ENCODE data around the gene HSPB9. TPM values are rescaled to one million over a fixed set of nuclear protein-coding genes. Genes with fewer than 3 reads are reported as not detected.

HSPB9 gene
- polyA plus RNA-seq, 1 experiment, result not detected

GRCh38 chr17:42078396-42079043 lies 44.1 kb upstream of the HSPB9 start:
- Histone ChIP-seq H3K27me3 (ENCODE audit: control insufficient read depth, insufficient read depth, low read length) (peaks cover 14% of the 10 kb centered on the region), H3K36me3 (ENCODE audit: control insufficient read depth, insufficient read depth, low read length) (no peaks in the 10 kb centered on the region), H3K4me3 (ENCODE audit: low read depth, low read length) (no peak overlapping the region)
- TF ChIP-seq CTCF (IDR thresholded peaks at IDR 0.05; ENCODE audit: insufficient read depth, low read depth, low read length), result no peak
- no peak for DNase-seq (ENCODE audit: low read depth)
- POLR2A ChIA-PET, result no interaction called here
- CTCF ChIA-PET, result interaction anchor here (0.6 to 4.0 kb wide), 3 partner anchors 12 to 225 kb away, joined by 3 to 23 read pairs (median 3); no protein-coding TSS in a partner anchor

- POLR2A ChIA-PET, result no interaction called here
- no peak for TF ChIP-seq CTCF (IDR thresholded peaks at IDR 0.05; ENCODE audit: insufficient read depth, low read depth, low read length)
- no peak overlapping the region for H3K4me3 ChIP-seq (ENCODE audit: low read depth, low read length)
- no peak for DNase-seq (ENCODE audit: low read depth)
- CTCF ChIA-PET, result interaction anchor here (0.6 to 4.0 kb wide), 3 partner anchors 13 to 116 kb away, joined by 3 to 23 read pairs (median 6); no protein-coding TSS in a partner anchor
- no peaks in the 10 kb centered on the region for H3K36me3 ChIP-seq (ENCODE audit: control insufficient read depth, insufficient read depth, low read length)
- H3K27me3 ChIP-seq (ENCODE audit: control insufficient read depth, insufficient read depth, low read length), result peaks cover 11% of the 10 kb centered on the region
These were observed 43.1 kb upstream of the HSPB9 start for GRCh38 chr17:42079541-42079940.

GRCh38 chr17:42081516-42082129 lies 41.0 kb upstream of the HSPB9 start:
- no peak for DNase-seq (ENCODE audit: low read depth)
- ChIA-PET POLR2A (no interaction called here), CTCF (interaction anchor here (2.0 to 4.0 kb wide), 2 partner anchors 15 to 19 kb away, joined by 6 to 23 read pairs; no protein-coding TSS in a partner anchor)
- no peak for TF ChIP-seq CTCF (IDR thresholded peaks at IDR 0.05; ENCODE audit: insufficient read depth, low read depth, low read length)
- Histone ChIP-seq H3K4me3 (ENCODE audit: low read depth, low read length) (no peak overlapping the region), H3K27me3 (ENCODE audit: control insufficient read depth, insufficient read depth, low read length) (peaks cover 9% of the 10 kb centered on the region), H3K36me3 (ENCODE audit: control insufficient read depth, insufficient read depth, low read length) (no peaks in the 10 kb centered on the region)

- POLR2A ChIA-PET, result no interaction called here
- CTCF ChIA-PET, result interaction anchor here (1.6 to 2.3 kb wide), 2 partner anchors 14 to 19 kb away, joined by 6 read pairs; no protein-coding TSS in a partner anchor
- peaks cover 12% of the 10 kb centered on the region for H3K27me3 ChIP-seq (ENCODE audit: control insufficient read depth, insufficient read depth, low read length)
- no peak for DNase-seq (ENCODE audit: low read depth)
- H3K36me3 ChIP-seq (ENCODE audit: control insufficient read depth, insufficient read depth, low read length), result no peaks in the 10 kb centered on the region
- TF ChIP-seq CTCF (IDR thresholded peaks at IDR 0.05; ENCODE audit: insufficient read depth, low read depth, low read length), result no peak
- H3K4me3 ChIP-seq (ENCODE audit: low read depth, low read length), result no peak overlapping the region
These were observed 35.4 kb upstream of the HSPB9 start for GRCh38 chr17:42087042-42087701.
